ENCODE results near the gene SHROOM1.

Gene SHROOM1

DNA sequence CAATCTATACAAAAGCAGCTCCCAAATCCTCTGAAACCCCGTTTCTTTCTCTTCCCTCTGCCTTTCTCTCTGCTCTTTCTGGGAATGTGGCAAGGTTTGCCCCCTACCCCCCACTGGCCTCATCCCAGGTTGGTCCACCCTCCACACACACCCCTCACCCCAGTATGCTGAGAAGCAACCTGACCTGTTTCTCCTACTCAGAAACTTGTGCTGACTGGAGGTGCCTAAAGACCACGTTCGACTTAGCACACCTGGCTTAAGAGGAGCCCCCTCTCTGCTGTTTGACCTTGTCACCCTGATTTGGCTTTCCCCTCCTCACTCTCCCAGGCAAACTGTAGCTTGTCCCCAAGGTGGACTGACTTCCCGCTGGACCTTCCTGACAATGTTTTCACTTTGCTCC is 52.3 kb downstream of the SHROOM1 start:
- peak in 1 of 56 donors; percentile 55 for DNase-seq

DNA sequence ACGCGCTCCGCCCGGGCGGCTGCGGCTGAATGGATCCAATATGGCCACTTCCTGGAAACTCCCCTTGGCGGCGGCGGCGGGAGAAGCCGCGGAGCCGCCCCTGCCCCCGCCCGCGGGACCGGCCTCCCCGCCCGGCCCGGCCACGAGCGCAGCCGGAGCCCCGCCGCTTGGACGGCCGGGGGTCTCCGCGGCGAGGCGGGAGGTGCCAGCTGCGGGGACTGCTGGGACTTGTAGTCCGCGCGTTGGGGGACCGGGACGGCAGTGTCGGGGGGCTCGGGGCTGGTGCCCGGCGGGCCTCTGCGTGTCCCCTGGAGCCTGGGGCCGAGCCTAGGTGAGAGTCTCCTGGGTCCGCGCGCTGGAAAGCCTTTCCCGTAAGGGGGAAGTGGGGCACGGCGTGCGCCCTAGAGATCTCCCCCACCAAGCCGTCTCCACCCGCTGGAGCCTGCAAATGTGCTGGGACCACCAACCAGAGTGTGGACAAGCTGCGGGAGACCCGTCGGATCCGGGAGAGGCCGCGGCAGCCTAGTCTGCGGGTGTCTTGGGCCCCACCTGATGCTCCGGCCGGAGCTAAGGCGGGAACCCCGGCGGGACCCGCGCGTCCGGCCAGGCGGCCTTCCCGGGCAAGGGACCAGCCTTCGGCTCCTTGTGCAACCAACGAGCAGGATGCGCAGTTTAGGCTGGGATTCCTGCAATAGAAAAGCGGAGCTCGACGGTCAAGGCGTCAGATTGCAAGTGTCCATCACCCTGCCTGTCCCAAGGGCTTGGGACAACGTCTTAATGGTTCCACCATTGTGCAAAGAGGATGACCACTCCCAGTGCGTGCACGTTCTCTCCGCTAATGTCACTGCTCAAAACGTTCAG is 53.0 kb downstream of the SHROOM1 start, which contains the start of gene SEPTIN8:
Gene SEPTIN8, minus strand, starts transcription at position 31 of the 861 bp plus-strand sequence. CDS start 102 bp downstream, outside the sequence.
- peak in 42 of 56 donors; percentile 28 to 81 (median 63) for DNase-seq

DNA sequence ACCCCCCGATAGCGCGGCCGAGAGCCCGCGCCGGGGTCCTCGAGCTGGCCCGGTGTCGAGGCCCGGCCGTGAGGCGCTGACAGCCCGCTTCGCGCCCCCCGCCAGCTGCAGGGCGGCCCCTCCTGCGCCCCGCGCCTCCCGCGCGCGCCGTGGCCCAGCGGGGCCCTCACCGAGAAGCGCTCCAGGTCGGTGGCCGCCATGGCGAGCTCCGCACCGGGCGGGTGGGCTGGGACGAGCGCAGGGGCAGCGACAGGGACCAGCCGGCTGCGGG is 53.6 kb downstream of the SHROOM1 start:
- no peak for DNase-seq

DNA sequence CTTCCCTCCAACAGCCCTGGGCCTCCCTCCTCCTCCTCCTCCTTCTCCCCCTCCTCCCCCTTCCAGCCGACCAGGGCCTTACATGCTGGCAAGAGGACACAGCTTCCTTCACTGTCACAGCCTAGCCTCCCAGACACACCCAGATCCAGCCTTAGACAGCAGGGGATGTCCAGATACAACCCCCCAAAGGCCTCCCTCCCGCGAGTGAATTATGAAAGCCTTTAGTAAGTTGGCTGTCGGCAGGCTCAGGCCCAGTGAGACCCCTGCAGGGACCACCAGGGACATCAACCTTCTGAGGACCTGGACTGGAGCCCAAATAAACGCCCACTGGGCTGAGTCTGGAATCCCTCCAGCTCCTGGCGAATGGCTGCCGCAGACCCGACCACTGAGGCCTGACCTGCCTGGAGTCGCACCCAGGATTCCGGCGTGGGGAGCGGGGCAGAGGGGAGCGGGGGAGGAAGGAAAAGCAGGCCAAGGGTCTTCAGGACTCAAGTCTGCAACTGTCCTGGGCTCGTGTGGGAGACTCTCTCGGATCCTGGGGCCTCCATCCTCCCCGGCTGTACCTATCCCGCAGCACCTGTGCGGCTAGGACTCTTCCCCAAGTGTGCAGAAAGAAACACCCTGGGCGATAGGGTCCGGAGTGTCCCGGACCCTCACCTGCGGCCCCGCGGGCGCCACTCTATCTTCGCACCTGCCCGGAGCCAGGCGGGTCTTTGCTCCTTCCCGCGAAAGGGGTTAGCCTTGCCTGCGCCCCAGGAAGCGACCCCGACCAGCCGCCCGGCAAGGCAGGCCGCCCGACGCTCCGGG is 54.1 kb downstream of the SHROOM1 start:
- DNase-seq: peak in 38 of 56 donors; percentile 32 to 87 (median 58)

DNA sequence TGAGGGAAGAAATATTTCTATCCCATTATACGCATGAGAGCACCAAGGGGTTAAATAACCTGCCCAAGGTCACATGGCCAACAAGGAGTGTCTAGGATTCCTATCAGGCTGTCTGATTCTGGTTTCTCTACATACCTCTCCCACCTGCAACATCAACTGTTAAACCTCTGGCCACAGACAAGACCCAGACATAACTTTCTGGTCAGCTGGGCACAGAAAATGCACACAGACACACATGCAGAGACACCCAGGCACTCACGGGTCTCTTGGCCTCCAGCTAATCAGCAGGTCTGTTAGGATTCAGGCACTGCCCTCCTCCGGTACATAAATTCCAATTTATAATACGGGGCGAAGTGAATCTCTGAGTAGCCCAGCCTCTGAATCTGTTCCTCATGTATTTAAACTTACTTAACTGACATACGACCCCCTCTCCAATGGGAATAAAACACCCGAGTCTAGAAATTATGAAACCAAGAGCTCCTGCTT is 54.9 kb downstream of the SHROOM1 start:
- peak in 3 of 56 donors; percentile 9 to 31 (median 24) for DNase-seq

DNA sequence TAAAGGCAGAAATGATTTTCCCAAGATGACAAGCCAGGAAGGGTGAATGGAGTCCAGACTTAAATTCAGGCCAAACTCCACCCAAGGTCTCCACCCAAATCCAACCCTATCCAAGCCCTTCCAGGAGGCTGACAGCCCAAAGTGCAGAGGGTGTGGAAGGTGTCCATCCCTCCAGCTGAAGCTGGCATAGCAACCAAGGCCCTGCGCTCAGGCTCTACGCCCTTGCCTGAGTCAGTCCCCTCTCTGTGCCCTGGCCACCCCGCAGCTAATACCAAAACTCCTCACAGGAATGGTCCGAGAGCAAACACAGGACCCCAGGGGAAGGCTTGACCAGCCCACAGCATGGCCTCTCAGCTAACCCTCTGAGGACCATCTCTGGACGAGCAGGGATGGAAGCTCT is 55.6 kb downstream of the SHROOM1 start:
- DNase-seq: no peak

DNA sequence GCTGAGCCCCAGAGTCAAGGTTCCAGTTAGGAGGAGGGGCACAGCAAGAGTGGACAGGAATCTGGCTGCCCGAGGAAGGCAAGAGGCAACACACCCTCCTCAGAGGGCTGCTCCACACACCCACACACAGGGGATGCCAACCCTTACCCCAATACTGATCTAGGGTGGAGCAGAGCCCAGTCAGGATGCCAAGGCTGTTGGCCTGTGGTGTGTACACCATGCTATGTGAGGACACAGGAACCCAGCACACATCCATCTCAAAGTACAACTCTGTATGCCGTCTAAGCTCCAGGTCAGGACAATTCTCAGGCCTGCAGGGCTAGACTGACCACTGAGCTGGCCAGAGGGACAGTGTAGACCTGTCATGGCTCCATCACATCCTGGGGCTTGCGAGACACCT is 56.0 kb downstream of the SHROOM1 start:
- DNase-seq: peak in 3 of 56 donors; percentile 31 to 52 (median 40)

DNA sequence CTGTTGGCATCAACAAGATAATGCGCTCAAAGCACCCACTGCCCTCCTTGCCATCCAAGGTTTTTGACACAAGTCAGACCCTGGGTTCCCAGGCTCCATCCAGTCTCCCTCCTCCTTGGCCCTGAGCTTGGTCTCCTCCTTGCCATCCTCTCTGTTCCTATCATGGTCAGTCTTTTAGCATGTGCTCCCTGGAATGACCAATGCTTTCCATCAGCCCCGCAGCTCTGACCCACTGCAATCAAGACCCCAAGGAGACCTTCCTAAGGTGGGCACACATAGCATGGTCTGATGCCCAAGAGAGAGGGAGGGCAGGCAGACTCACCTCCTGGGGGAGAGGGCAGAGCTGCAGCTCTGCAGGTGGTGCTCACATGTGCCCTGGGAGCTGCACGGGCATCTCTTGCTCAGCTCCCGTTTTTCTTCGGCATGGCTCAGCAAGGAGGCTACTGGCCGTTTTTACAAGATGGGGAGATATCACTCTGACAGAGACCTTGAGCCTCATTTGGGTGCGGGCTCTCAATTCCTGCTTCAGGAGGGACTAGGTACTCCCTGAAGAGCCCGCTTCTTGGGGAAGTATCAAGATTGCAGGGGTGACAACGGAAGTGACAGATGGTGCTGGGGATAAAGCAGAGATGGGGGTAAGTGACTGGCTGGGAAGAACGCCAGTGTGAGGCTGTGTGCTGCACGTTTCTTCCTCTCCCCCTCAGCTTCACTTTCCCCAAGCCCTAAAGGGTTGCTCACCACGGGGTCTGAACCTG is 56.7 kb downstream of the SHROOM1 start:
- DNase-seq: peak in 4 of 56 donors; percentile 20 to 52 (median 37)

DNA sequence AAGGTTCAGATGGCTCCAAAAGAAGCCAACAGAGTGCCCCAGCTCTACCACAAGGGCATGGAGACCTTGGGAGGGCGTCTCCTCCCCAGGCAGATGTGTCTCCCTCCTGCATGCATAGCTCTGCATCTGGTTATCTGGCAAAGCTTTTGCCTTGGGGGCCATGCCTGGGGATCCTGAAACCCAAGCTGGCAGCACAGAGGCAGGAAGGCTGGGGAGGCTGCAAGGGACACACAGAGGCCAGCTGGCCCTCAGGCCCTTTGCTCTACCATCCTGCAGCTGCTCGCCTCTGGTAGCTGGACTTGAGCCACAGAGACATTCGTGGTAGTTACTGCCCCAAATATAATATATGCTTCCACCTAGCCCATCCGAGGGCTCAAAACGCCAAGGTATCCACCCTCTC is 57.3 kb downstream of the SHROOM1 start:
- peak in 8 of 56 donors; percentile 13 to 40 (median 24) for DNase-seq

DNA sequence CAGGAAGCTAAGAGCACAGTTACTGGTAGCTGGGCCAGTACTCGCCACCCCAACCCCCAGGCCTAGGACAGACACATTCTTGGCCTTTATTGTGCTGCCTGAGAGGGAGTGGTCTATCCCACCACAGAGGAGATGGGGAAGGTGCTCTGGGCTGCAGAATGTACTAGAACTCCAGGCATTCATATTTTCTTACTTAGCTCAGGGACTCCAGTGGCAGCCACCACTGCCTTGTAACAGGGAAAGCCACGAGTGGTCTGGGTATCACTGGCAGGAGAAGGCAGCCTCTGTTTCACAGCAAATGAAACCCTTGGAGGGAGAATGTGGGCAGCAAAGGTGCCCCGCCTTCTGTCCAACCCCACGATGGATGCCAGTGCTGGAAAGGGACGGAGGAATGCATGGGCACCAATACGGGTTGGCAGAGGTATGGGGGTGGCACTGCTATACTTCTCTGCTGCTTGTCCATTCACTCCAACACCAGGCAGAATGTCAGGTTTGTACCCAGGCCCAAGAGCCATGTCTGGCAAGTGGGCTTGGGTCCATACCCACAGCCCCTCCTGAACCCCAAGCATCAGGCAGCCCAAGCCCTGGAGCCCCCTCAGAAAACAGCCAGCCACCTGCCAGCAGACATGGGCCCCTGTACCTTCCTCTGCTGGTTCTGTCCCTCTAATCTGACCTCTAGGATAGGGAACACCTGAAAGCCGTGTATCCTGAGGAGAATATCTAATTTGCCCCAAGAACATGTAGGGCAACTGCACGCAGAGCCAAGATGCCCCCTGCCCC is 58.0 kb downstream of the SHROOM1 start:
- peak in 4 of 56 donors; percentile 19 to 37 (median 32) for DNase-seq

All from amygdala (tissue), 56 donors.